HepG2 (cell line): ENCODE results near the gene PLXNC1. TPM values are rescaled to one million over a fixed set of nuclear protein-coding genes. Genes with fewer than 3 reads are reported as not detected.

Source experiments
- AHR ChIP-seq: IDR thresholded peaks from 2 replicates; pipeline ENCODE4 v1.6.1; 2018; ENCODE audit warnings: missing genetic modification reagents, missing compliant biosample characterization
- ARID5B ChIP-seq: IDR thresholded peaks from 2 replicates; pipeline ENCODE4 v1.4.0; 2020; ENCODE audit warnings: mild to moderate bottlenecking, missing genetic modification reagents
- EHMT2 ChIP-seq: fragments of 200-600 bp; sonication (generic); IDR thresholded peaks from 2 replicates; pipeline ENCODE4 v1.7.0; 2017; ENCODE audit warnings: antibody characterized with exemption, low read depth, low read length, borderline replicate concordance
- ERF ChIP-seq: IDR thresholded peaks from 2 replicates; pipeline ENCODE4 v1.6.1; 2018; ENCODE audit warnings: missing biosample characterization, missing genetic modification reagents
- FOSL2 ChIP-seq: sonication (generic); formaldehyde crosslinking; IDR thresholded peaks from 2 replicates; pipeline ENCODE4 v1.4.0; 2020; ENCODE audit warnings: missing genetic modification reagents
- GATAD2A ChIP-seq: IDR thresholded peaks from 2 replicates; pipeline ENCODE4 v1.6.1; 2016
- LCORL ChIP-seq, 2 experiments: fragments of 450-650 bp in 1 of 2; sonication (generic) in 1 of 2; formaldehyde crosslinking in 1 of 2; IDR thresholded peaks; 2 replicates each; pipeline versions ENCODE4 v1.5.0 to v1.6.1; 2017 to 2020; ENCODE audit warnings: antibody characterized with exemption in 1 of 2, missing genetic modification reagents in 1 of 2
- MAX ChIP-seq: IDR thresholded peaks from 2 replicates; pipeline ENCODE4 v1.6.1; 2012; ENCODE audit warnings: inconsistent platforms
- NCOA2 ChIP-seq: sonication (generic); formaldehyde crosslinking; IDR thresholded peaks from 2 replicates; pipeline ENCODE4 v1.8.0; 2022; ENCODE audit warnings: inconsistent platforms
- NFRKB ChIP-seq: fragments of 450-650 bp; IDR thresholded peaks from 2 replicates; pipeline ENCODE4 v1.6.1; 2017
- TCF7 ChIP-seq: sonication (generic); IDR thresholded peaks from 2 replicates; pipeline ENCODE4 v1.6.1; 2016; ENCODE audit warnings: antibody characterized with exemption, low read depth
- ZNF362 ChIP-seq: sonication (generic); formaldehyde crosslinking; IDR thresholded peaks from 2 replicates; pipeline ENCODE4 v1.4.0; 2020; ENCODE audit warnings: missing genetic modification reagents, mild to moderate bottlenecking, borderline replicate concordance
- ZNF407 ChIP-seq: sonication (generic); formaldehyde crosslinking; IDR thresholded peaks from one replicate; pipeline ENCODE4 v1.5.1; 2020; ENCODE audit warnings: mild to moderate bottlenecking, missing genetic modification reagents; ENCODE audit errors: not compliant biosample characterization
- ZNF468 ChIP-seq: sonication (generic); formaldehyde crosslinking; IDR thresholded peaks from 2 replicates; pipeline ENCODE4 v1.8.0; 2022; ENCODE audit warnings: mild to moderate bottlenecking, moderate library complexity, missing genetic modification reagents
- ZNF550 ChIP-seq: sonication (generic); formaldehyde crosslinking; IDR thresholded peaks from 2 replicates; pipeline ENCODE4 v1.4.0; 2020; ENCODE audit warnings: mild to moderate bottlenecking, missing genetic modification reagents, borderline replicate concordance
- ZNF761 ChIP-seq: sonication (generic); formaldehyde crosslinking; conservative IDR thresholded peaks from 2 replicates; pipeline ENCODE4 v1.4.0; 2020; ENCODE audit warnings: mild to moderate bottlenecking, missing genetic modification reagents
- polyA plus RNA-seq, 8 experiments: library from polyadenylated mRNA; depleted of rRNA in 3 of 8; stranded (reverse) in 7 of 8; unstranded in 1 of 8; fragments of >200 nt; fragmentation: Illumina TruSeq in 4 of 8; extraction: Trizol in 4 of 8; gene quantifications; 2 replicates each; pipeline versions ENCODE4 v1.2.1 to v1.2.3, GENCODE V29; 2011 to 2016; ENCODE audit warnings: low read depth in 4 of 8, missing spikeins in 1 of 8, mixed read lengths in 1 of 8; ENCODE audit not compliant: insufficient read depth in 1 of 8
- total RNA-seq, 5 experiments: library from RNA; depleted of rRNA; stranded (reverse); fragments of >200 nt; fragmentation: Illumina TruSeq; extraction: Trizol; gene quantifications; 2 replicates each; pipeline ENCODE4 v1.2.3, GENCODE V29; 2016; ENCODE audit warnings: low read depth in 1 of 5

PLXNC1 gene
- total and polyA plus RNA-seq, 2 of the 13 experiments (the other 11 are each of a cell fraction or from before 2014, with no cell fraction given): 6.6 to 11.2 TPM

- no peak for TF ChIP-seq ZNF407 (CRISPR knock-in tag)
- TF ChIP-seq LCORL (IDR thresholded peaks at IDR 0.05): no peak
- TF ChIP-seq LCORL (CRISPR knock-in tag; IDR thresholded peaks at IDR 0.05): 0 out of 2 replicates have a peak, but pooled peaks have one; percentile 19
- TF ChIP-seq EHMT2: no peak
- TF ChIP-seq TCF7: 0 out of 2 replicates have a peak, but pooled peaks have one; percentile 10
- TF ChIP-seq AHR (CRISPR knock-in tag): no peak
- no peak for TF ChIP-seq ZNF468 (CRISPR knock-in tag)
- TF ChIP-seq FOSL2 (CRISPR knock-in tag): peak; percentile 57
- TF ChIP-seq ZNF550 (CRISPR knock-in tag): no peak
- TF ChIP-seq ERF (CRISPR knock-in tag): no peak
- peak; percentile 28; the same call in 1 of the 2 replicates for TF ChIP-seq GATAD2A (CRISPR knock-in tag)
- TF ChIP-seq MAX: peak; percentile 19; the same call in 1 of the 2 replicates
- peak; percentile 23; the same call in 1 of the 2 replicates for TF ChIP-seq NCOA2 (CRISPR knock-in tag)
- TF ChIP-seq ZNF362 (CRISPR knock-in tag): no peak
- TF ChIP-seq ARID5B: peak; percentile 51
- TF ChIP-seq NFRKB: no peak
- TF ChIP-seq ZNF761: no peak
Observed at GRCh38 chr12:94305130-94305957, 157.0 kb downstream of the PLXNC1 start (continued).
